ENCODE measurements around the gene ZNF774. TPM values are rescaled to one million over a fixed set of nuclear protein-coding genes. Genes with fewer than 3 reads are reported as not detected.

Gene ZNF774
- polyA plus RNA-seq, 1 experiment, result 0.54 TPM

DNA sequence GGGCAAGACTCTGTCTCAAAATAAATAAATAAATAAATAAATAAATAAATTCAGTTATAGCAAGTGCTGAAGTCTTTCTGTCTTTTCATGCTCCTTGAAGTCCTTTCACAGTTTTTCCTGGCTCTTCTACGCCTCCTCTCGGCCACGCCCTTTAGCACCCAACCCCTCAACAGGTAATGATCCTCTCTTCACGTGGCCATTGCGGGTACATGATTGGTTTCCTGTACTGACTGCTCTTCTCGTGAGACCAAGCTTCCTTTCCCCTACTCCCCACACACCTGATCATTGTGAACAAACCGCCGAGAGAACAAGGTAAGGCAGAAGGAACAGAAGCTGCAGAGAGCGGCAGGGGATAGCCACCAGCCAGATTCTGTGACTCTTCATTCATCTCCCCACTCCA lies 2.3 kb upstream of the ZNF774 start:
- Histone ChIP-seq H3K4me3 (ENCODE audit: low read depth, low read length) (no peak overlapping the region), H3K36me3 (ENCODE audit: control insufficient read depth, insufficient read depth, low read length) (no peaks in the 10 kb centered on the region), H3K27me3 (ENCODE audit: control insufficient read depth, insufficient read depth, low read length) (no peaks in the 10 kb centered on the region; the same call in 1 of the 2 replicates)
- TF ChIP-seq, protein P1, sequence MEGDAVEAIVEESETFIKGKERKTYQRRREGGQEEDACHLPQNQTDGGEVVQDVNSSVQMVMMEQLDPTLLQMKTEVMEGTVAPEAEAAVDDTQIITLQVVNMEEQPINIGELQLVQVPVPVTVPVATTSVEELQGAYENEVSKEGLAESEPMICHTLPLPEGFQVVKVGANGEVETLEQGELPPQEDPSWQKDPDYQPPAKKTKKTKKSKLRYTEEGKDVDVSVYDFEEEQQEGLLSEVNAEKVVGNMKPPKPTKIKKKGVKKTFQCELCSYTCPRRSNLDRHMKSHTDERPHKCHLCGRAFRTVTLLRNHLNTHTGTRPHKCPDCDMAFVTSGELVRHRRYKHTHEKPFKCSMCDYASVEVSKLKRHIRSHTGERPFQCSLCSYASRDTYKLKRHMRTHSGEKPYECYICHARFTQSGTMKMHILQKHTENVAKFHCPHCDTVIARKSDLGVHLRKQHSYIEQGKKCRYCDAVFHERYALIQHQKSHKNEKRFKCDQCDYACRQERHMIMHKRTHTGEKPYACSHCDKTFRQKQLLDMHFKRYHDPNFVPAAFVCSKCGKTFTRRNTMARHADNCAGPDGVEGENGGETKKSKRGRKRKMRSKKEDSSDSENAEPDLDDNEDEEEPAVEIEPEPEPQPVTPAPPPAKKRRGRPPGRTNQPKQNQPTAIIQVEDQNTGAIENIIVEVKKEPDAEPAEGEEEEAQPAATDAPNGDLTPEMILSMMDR (IDR thresholded peaks at IDR 0.05; ENCODE audit: insufficient read depth, low read depth, low read length), result no peak
- CTCF ChIA-PET, result no interaction called here
- no peak for DNase-seq (ENCODE audit: low read depth)
- POLR2A ChIA-PET, result no interaction called here

DNA sequence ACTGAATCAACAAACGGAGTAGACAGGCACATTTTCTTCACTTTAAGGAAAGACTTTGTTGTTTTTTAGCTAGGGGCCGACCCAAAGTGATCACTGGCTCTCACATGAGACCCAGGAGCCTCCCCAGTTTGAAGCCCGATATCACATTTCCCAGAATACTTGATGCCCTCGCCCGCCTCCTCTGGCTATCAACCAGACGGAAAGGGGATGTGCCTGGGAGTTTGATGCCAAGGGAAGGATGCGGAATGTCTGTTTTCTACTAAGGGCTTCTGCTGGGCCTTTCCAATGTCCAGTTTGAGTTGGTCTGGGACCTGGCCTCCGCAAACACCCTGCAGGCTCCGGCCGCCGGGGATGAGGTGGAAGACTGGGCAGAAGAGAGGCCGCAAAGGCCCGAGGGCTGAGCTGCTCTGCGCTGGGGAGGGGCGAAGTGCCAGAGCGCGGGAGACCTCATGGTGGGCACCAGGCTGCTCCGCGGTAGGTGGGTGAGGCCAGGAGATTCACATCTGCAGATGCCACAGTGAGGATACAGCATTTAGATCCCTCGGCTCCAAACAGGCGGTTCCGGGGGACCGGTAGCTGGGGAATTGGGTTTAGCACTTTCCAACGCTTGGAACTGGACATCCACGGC lies 491 bp upstream of the ZNF774 start:
- Histone ChIP-seq H3K4me3 (ENCODE audit: low read depth, low read length) (peak overlapping the region; percentile 88), H3K27me3 (ENCODE audit: control insufficient read depth, insufficient read depth, low read length) (no peaks in the 10 kb centered on the region; the same call in 1 of the 2 replicates), H3K36me3 (ENCODE audit: control insufficient read depth, insufficient read depth, low read length) (no peaks in the 10 kb centered on the region)
- TF ChIP-seq, protein P1 (IDR thresholded peaks at IDR 0.05; ENCODE audit: insufficient read depth, low read depth, low read length), result no peak
- no peak for DNase-seq (ENCODE audit: low read depth)
- POLR2A ChIA-PET, result no interaction called here
- CTCF ChIA-PET, result interaction anchor here (1.3 to 2.6 kb wide), 3 partner anchors 9 to 130 kb away, joined by 6 to 9 read pairs (median 7); no protein-coding TSS in a partner anchor

DNA sequence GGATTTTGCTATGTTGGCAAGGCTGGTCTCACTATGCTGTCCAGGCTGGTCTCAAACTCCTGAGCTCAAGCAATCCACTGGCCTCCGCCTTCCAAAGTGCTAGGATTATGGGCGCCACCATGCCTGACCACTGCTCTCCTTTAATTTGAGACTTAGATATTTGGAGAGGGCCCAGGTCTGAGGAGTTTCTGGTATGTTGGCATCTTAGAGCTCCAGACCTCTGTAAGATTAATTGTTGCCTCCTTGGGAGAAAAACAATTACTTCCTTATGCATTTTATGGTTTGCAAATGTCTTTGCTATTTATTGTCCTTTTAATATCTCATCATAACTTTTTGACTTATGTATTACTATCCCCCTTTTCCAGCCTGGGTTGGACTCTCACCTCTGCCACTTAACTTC lies 2.9 kb downstream of the ZNF774 start:
- Histone ChIP-seq H3K27me3 (ENCODE audit: control insufficient read depth, insufficient read depth, low read length) (no peaks in the 10 kb centered on the region; the same call in 1 of the 2 replicates), H3K4me3 (ENCODE audit: low read depth, low read length) (no peak overlapping the region), H3K36me3 (ENCODE audit: control insufficient read depth, insufficient read depth, low read length) (no peaks in the 10 kb centered on the region)
- CTCF ChIA-PET, result interaction anchor here (1.0 to 1.4 kb wide), 2 partner anchors 35 to 127 kb away, joined by 4 to 5 read pairs; no protein-coding TSS in a partner anchor
- no peak for DNase-seq (ENCODE audit: low read depth)
- TF ChIP-seq, protein P1 (IDR thresholded peaks at IDR 0.05; ENCODE audit: insufficient read depth, low read depth, low read length), result no peak
- POLR2A ChIA-PET, result no interaction called here

DNA sequence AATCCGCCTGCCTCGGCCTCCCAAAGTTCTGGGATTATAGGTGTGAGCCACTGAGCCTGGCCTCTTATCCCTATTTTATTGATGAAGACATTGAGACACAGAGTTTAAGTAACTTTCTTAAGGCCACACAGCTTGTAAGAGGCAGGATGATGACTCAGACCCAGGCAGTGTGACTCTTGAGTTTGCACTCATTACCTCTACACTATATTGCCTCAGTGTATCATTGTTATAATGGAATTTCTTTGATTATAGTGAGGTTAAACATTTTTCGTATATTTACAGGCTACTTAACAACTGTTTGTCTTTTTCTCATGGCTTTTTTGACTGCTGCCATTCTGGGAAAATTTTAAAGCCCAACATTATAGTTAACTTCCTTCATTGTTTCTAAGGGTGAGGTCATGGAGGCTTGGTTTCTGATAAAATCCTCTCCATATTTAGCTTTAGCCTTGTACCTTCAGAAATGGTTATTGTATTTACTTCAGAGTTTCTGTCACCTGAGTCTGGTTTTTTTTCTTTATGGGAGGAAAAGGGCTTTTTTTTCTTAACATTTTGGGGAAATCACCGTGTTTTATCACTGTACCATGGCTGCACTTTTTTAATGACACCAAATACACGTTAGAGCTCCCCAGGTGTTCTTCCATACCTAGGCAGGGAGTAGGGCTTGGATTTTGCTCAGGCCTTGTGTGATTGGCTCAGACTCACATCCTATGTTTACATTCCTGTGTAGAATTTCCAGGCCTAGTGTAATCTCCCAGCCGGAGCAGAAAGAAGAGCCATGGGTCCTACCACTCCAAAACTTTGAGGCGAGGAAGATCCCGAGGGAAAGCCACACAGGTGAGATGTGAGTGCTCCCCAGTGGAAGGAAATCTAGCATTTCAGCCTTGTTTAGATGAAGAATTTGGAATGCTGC lies 6.3 kb downstream of the ZNF774 start:
- H3K36me3 ChIP-seq (ENCODE audit: control insufficient read depth, insufficient read depth, low read length), result no peaks in the 10 kb centered on the region
- no peaks in the 10 kb centered on the region for H3K27me3 ChIP-seq (ENCODE audit: control insufficient read depth, insufficient read depth, low read length)
- DNase-seq (ENCODE audit: low read depth), result no peak
- POLR2A ChIA-PET, result no interaction called here
- no peak overlapping the region for H3K4me3 ChIP-seq (ENCODE audit: low read depth, low read length)
- CTCF ChIA-PET, result interaction anchor here (2.9 to 8.3 kb wide), 2 partner anchors 39 to 124 kb away, joined by 11 to 51 read pairs; no protein-coding TSS in a partner anchor
- TF ChIP-seq, protein P1 (IDR thresholded peaks at IDR 0.05; ENCODE audit: insufficient read depth, low read depth, low read length), result no peak

DNA sequence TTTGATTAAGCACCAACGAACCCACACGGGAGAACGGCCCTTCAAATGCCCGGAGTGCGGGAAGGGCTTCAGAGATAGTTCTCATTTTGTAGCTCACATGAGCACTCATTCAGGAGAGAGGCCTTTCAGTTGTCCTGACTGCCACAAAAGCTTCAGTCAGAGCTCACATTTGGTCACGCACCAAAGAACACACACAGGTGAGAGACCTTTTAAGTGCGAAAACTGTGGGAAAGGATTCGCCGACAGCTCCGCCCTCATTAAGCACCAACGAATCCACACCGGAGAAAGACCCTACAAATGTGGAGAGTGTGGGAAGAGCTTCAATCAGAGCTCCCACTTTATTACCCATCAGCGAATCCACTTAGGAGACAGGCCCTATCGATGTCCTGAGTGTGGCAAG lies 8.7 kb downstream of the ZNF774 start:
- POLR2A ChIA-PET, result no interaction called here
- no peak overlapping the region for H3K4me3 ChIP-seq (ENCODE audit: low read depth, low read length)

More for the DNA sequence above, 8.7 kb downstream of the ZNF774 start:
- TF ChIP-seq, protein P1 (IDR thresholded peaks at IDR 0.05; ENCODE audit: insufficient read depth, low read depth, low read length), result no peak
- Histone ChIP-seq H3K27me3 (ENCODE audit: control insufficient read depth, insufficient read depth, low read length) (no peaks in the 10 kb centered on the region), H3K36me3 (ENCODE audit: control insufficient read depth, insufficient read depth, low read length) (no peaks in the 10 kb centered on the region)
- CTCF ChIA-PET, result interaction anchor here (0.8 to 8.3 kb wide), 8 partner anchors 9 to 525 kb away, joined by 3 to 51 read pairs (median 5); partner anchors contain the start of gene ZNF774
- no peak for DNase-seq (ENCODE audit: low read depth)
